ENCODE measurements around the gene USP7. TPM values are rescaled to one million over a fixed set of nuclear protein-coding genes. Genes with fewer than 3 reads are reported as not detected.

The USP7 gene
- 55.3 and 141 TPM in 2 replicates for total RNA-seq (ENCODE audit: low replicate concordance)

GRCh38 chr16:8963821-8964441 is at the start of gene USP7:
TSS of gene USP7 (minus strand) at chr16:8963906. CDS start at chr16:8963285, 621 bp downstream.
- no peak for TF ChIP-seq CTCF (IDR thresholded peaks at IDR 0.05; ENCODE audit: insufficient read depth, low read length)
- H3K4me3 ChIP-seq (ENCODE audit: low read depth, low read length): peak within 1 kb of the TSS; percentile 67
- DNase-seq (ENCODE audit: low read depth): peak; percentile 82

GRCh38 chr16:9013508-9013864 is 49.8 kb upstream of the USP7 start:
- H3K4me3 ChIP-seq (ENCODE audit: low read depth, low read length): no peak overlapping the region
- TF ChIP-seq CTCF (IDR thresholded peaks at IDR 0.05; ENCODE audit: insufficient read depth, low read length): no peak
- no peak for DNase-seq (ENCODE audit: low read depth)

- no peak for DNase-seq (ENCODE audit: low read depth)
- no peak overlapping the region for H3K4me3 ChIP-seq (ENCODE audit: low read depth, low read length)
- no peak for TF ChIP-seq CTCF (IDR thresholded peaks at IDR 0.05; ENCODE audit: insufficient read depth, low read length)
These were observed 49.3 kb upstream of the USP7 start for GRCh38 chr16:9012848-9013507.

GRCh38 chr16:9012330-9012729 is 48.6 kb upstream of the USP7 start:
- no peak overlapping the region for H3K4me3 ChIP-seq (ENCODE audit: low read depth, low read length)
- no peak for DNase-seq (ENCODE audit: low read depth)
- TF ChIP-seq CTCF (IDR thresholded peaks at IDR 0.05; ENCODE audit: insufficient read depth, low read length): no peak

GRCh38 chr16:9008601-9009260 is 45.0 kb upstream of the USP7 start:
- TF ChIP-seq CTCF (IDR thresholded peaks at IDR 0.05; ENCODE audit: insufficient read depth, low read length): peak; percentile 95
- peak overlapping the region; percentile 39 for H3K4me3 ChIP-seq (ENCODE audit: low read depth, low read length)
- peak; percentile 67 for DNase-seq (ENCODE audit: low read depth)

GRCh38 chr16:9007177-9007794 is 43.6 kb upstream of the USP7 start:
- H3K4me3 ChIP-seq (ENCODE audit: low read depth, low read length): no peak overlapping the region
- TF ChIP-seq CTCF (IDR thresholded peaks at IDR 0.05; ENCODE audit: insufficient read depth, low read length): no peak
- DNase-seq (ENCODE audit: low read depth): peak; percentile 23
